HG02759 (cell line): ENCODE data around the gene EFEMP1.

Experiments used
- ATAC-seq: cut with Tn5 transposase; IDR thresholded peaks from one replicate; pipeline ENCODE4 v1.9.1; 2021; ENCODE audit warnings: mild to moderate bottlenecking, moderate library complexity; ENCODE audit not compliant: unreplicated experiment

EFEMP1 gene

GRCh38 chr2:55899881-55900280 is 23.7 kb downstream of the EFEMP1 start:
- ATAC-seq = no peak

- ATAC-seq = no peak
Measured at GRCh38 chr2:55898386-55899040, 25.1 kb downstream of the EFEMP1 start.

- peak; percentile 63 for ATAC-seq
Measured at GRCh38 chr2:55896633-55897032, 26.9 kb downstream of the EFEMP1 start.

- ATAC-seq = no peak
Measured at GRCh38 chr2:55894720-55895119, 28.9 kb downstream of the EFEMP1 start.

GRCh38 chr2:55891671-55892094 is 31.9 kb downstream of the EFEMP1 start:
- ATAC-seq = no peak

GRCh38 chr2:55888936-55889335 is 34.6 kb downstream of the EFEMP1 start:
- no peak for ATAC-seq

- no peak for ATAC-seq
Measured at GRCh38 chr2:55887901-55888624, 35.5 kb downstream of the EFEMP1 start.

- ATAC-seq = no peak
Measured at GRCh38 chr2:55887351-55887750, 36.2 kb downstream of the EFEMP1 start.

GRCh38 chr2:55885944-55886281 is 37.7 kb downstream of the EFEMP1 start:
- ATAC-seq = no peak

GRCh38 chr2:55885127-55885943 is 38.2 kb downstream of the EFEMP1 start:
- ATAC-seq = no peak

GRCh38 chr2:55883829-55884228 is 39.8 kb downstream of the EFEMP1 start:
- no peak for ATAC-seq

GRCh38 chr2:55883357-55883756 is 40.2 kb downstream of the EFEMP1 start:
- ATAC-seq = no peak

- no peak for ATAC-seq
Measured at GRCh38 chr2:55882954-55883353, 40.6 kb downstream of the EFEMP1 start.

GRCh38 chr2:55880416-55881143 is 43.0 kb downstream of the EFEMP1 start:
- no peak for ATAC-seq

- ATAC-seq = no peak
Measured at GRCh38 chr2:55879976-55880375, 43.6 kb downstream of the EFEMP1 start.

- no peak for ATAC-seq
Measured at GRCh38 chr2:55877087-55877436, 46.5 kb downstream of the EFEMP1 start.

- ATAC-seq = no peak
Measured at GRCh38 chr2:55876429-55877086, 47.0 kb downstream of the EFEMP1 start.

GRCh38 chr2:55875434-55876135 is 48.0 kb downstream of the EFEMP1 start:
- ATAC-seq = peak; percentile 61

GRCh38 chr2:55874338-55874737 is 49.2 kb downstream of the EFEMP1 start:
- ATAC-seq = no peak

GRCh38 chr2:55871637-55872036 is 51.9 kb downstream of the EFEMP1 start:
- no peak for ATAC-seq
